Gastrocnemius medialis (tissue), 4 donors: ENCODE results near the gene CSRNP3.

Source experiments
- CTCF ChIP-seq, 5 experiments: fragments of 450-650 bp in 3 of 5; fragments of 200-600 bp in 2 of 5; sonication (generic) in 2 of 5; IDR thresholded peaks in 4 of 5; conservative IDR thresholded peaks in 1 of 5; 1 replicate in 4 of 5; 2 replicates in 1 of 5; pipeline ENCODE4 v1.5.1; 2016 to 2019; ENCODE audit warnings: antibody characterized with exemption in 5 of 5, mild to moderate bottlenecking in 3 of 5, moderate library complexity in 3 of 5
- POLR2A ChIP-seq, 2 donors: fragments of 450-650 bp; IDR thresholded peaks; one replicate each; pipeline ENCODE4 v1.6.1; 2017; ENCODE audit warnings: antibody characterized with exemption in 2 of 2, mild to moderate bottlenecking in 2 of 2, moderate library complexity in 2 of 2

- TF ChIP-seq CTCF (IDR thresholded peaks at IDR 0.05 in 4 of 5, conservative IDR thresholded peaks at IDR 0.05 in 1 of 5) (no peak), POLR2A (IDR thresholded peaks at IDR 0.05) (no peak)
Observed at GRCh38 chr2:165594935-165595255, 125.4 kb downstream of the CSRNP3 start.
